GM04504 (cell line): ENCODE measurements around the gene ADAR.
A peak's percentile ranks its signal among the peaks of the same experiment; 100 is the strongest.
"Not testable (repeated sequence)": the region's sequence is repeated elsewhere in the genome, so short reads cannot be mapped to it uniquely, and the experiment has no call there.

Source experiments
- DNase-seq: peaks from one replicate; pipeline ENCODE4 v3.0.0-alpha.2; 2012; ENCODE audit warnings: low read depth

ADAR gene

GRCh38 chr1:154607609-154608396 lies at the start of gene ADAR:
TSS of gene ADAR (minus strand) at chr1:154608186. CDS start at chr1:154608006, 180 bp downstream.
- peak; percentile 97 for DNase-seq

DNA sequence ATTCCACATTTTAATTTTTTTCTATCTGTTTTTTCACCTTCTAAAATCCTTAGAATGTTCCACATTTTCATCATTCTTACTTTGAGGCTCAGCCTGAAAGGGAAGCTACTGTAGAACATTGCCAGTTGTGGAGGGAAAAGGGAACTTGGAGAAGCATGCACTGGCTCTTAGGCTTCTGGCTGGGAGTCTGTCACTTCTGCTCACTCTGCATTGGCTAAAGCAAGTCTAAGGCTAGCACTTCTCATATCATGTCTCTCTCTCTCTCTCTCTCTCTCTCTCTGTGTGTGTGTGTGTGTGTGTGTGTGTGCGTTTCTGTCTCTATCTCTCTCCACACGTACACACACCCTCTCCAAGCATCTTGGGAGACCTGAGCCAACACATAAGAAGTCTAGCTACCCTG lies 49.6 kb upstream of the ADAR start:
- DNase-seq = no peak

GRCh38 chr1:154652893-154653292 lies 44.9 kb upstream of the ADAR start:
- no peak for DNase-seq

- not testable (repeated sequence) for DNase-seq
These were observed 36.7 kb upstream of the ADAR start for GRCh38 chr1:154644724-154645123.

DNA sequence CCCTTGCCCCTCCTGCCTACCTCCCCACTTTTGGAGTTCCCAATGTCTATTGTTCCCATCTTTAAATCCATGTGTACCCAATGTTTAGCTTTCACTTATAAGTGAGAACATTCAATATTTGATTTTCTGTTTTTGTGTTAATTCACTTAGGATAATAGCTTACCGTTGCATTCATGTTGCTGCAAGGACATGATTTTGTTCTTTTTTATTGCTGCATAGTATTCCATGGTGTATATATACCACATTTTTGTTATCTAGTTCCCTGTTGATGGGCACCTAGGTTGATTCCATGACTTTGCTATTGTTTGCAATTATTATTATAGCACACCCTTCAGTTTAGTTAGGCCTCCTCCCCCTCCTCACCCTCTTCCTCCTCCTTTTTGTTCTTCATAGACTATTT lies 33.5 kb upstream of the ADAR start:
- DNase-seq = no peak

GRCh38 chr1:154639876-154640275 lies 31.9 kb upstream of the ADAR start:
- DNase-seq = no peak

- no peak for DNase-seq
These were observed 27.2 kb upstream of the ADAR start for GRCh38 chr1:154635171-154635570.

GRCh38 chr1:154629675-154630073 lies 21.7 kb upstream of the ADAR start:
- no peak for DNase-seq

- no peak for DNase-seq
These were observed 21.2 kb upstream of the ADAR start for GRCh38 chr1:154629061-154629674.

- no peak for DNase-seq
These were observed 20.1 kb upstream of the ADAR start for GRCh38 chr1:154628121-154628405.

DNA sequence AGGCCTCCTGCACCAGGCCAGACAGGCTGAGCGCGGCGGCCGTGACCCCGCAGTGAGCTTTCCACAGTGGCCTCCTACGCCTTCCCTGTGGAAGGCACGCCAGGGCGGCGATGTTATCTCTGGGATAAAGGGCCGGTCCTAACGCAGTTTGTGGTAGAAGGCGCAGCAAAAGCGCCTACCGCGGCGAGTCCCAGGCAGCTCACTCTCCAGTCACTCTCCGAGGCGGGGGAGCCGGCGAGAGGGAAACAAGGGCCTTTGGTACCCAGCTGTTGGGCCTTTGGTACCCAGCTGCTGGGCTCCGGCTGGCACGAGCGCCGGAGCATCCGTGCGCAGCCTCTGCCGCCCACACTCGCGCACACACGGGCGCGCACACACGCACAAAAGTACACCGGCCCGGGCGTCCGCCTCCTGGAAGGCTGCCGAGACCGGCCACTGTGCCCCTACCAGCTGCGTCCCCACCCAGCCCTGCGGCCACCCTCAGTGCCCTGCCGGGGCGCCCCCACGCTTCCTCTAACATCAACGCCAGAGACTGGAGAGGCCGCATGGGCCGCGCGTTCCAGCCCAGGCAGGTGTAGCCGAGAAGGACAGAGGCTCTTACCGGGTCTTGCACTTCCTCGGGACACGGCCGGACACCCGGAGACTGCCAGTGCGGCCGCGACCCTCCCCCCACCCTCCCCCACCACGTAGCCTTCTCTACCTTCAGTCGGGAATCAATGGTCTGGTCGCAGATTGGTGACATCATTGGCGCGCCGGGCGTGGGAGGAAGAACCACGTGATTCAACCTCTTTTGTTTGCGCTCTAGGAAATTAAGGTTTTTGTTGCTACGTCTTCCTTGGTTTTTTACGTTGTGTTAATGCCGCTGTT lies 19.5 kb upstream of the ADAR start:
- DNase-seq = peak; percentile 73

DNA sequence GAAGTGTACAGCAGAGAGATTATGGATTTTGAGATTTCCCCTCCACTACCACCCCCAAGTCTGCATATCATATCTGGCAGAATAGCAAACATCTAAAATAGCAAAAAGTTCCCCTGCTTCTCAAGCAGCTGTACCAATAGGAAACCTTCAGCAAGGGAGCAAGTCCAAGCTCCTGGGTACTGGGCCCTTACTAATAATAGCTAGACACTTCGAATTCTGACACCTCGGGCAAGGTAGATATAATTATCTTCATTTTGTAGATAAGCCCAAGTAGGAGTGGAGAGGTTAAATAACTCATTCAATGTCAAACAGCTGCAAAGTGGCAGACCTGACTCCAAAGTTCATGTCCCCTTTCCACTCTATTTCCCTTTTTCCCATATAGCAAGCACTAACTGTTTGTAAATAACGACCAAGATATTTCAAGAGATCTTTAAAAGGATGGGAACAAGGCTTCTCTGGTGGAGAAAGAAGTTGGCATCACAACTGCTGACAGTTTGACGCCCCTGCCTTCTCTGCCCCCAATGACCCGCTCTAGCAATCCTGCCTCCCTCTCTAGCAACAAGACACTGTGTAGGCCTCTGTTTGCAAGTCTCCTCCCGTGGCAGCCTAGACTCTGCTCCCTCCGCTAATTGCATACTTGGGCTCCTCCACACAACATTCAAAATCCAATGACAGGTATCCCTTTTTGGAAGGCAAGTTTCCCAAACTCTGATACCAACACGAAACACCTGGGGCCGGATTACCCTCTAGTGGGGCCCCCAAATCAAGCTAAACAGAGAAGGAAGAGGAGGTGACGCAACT lies 18.7 kb upstream of the ADAR start:
- DNase-seq = peak; percentile 23

DNA sequence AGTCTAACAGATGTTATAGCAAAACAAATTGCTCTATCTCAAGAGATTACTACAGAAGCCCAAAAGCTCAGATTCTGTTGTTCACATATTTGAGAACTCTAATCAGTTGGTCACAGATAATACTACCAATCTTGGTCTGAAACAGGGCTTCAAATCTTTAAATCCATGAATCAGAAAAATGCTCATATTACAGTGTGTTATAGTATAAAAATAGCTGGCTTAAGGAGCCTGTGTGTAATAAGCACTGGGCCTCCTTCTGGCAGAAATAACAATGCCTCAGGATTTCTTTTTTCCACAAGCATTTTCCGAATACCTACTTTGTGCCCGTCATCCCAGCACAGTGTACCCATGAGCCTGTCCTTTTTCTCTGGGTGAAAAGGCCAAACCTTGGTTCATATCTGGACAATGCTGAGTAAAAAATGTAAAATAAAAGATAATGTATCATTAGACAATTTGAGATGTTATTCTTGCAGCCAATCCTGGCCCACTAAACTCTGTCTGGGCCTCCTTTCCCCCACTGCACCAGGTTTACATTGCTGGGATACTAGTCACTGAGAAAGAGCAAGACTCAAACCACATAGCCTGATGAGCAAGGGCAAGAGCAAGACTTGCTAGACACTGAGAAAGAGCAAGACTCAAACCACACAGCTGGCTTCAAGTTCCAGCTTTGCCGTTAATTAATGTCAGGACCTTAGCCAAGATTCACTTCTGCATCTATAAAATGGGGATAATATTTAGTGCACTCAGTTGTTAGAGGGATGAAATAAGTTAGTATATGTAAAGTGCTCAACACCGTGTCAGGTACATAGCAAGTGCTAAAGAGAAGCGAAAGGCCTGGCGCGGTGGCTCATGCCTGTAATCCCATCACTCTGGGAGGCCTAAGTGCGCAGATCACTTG lies 17.0 kb upstream of the ADAR start:
- peak; percentile 35 for DNase-seq

- no peak for DNase-seq
These were observed 15.4 kb upstream of the ADAR start for GRCh38 chr1:154623358-154623757.

GRCh38 chr1:154622503-154623039 lies 14.6 kb upstream of the ADAR start:
- no peak for DNase-seq

- no peak for DNase-seq
These were observed 13.9 kb upstream of the ADAR start for GRCh38 chr1:154621875-154622274.

DNA sequence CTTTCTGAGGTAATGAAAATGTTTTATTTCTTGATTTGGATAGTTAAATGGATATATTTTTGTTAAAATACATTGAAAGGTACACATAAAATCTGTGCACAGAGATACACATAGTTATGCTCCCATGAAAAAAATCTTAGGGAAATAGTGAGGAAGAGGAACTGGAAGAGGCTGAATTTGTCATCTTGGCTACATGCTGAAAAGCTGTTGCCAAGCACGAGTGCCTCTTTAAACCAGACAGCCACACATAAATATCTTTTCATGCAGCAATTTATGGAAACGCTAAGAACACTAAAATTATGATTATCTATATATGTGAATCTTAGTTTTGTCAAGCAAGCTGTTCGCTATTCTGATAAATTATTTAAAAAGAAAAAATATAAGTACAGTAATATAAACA lies 12.8 kb upstream of the ADAR start:
- DNase-seq = no peak

GRCh38 chr1:154619181-154619948 lies 11.4 kb upstream of the ADAR start:
- no peak for DNase-seq

- no peak for DNase-seq
These were observed 8.8 kb upstream of the ADAR start for GRCh38 chr1:154616659-154617345.
